ENCODE data around the gene TRAF4. TPM values are rescaled to one million over a fixed set of nuclear protein-coding genes. Genes with fewer than 3 reads are reported as not detected.

Gene TRAF4
- total RNA-seq, 1 experiment from 2014 or later = 104 TPM

- POLR2A ChIA-PET (ENCODE audit: unreplicated experiment) = interaction anchor here (0.5 kb wide), 1 partner anchor 103 kb away, joined by 6 read pairs; no protein-coding TSS in a partner anchor
- DNase-seq (no peak), ATAC-seq (no peak)
- no peak overlapping the region for H3K4me3 ChIP-seq (ENCODE audit: low read length)
- H3K9me3 ChIP-seq (ENCODE audit: low read length) = no peaks in the 10 kb centered on the region
- intact Hi-C loops (cut with micrococcal nuclease) = loop anchor here (5.0 kb wide), 1 partner anchor 44 kb away; no protein-coding TSS in a partner anchor
- peaks cover 10% of the 10 kb centered on the region for H3K36me3 ChIP-seq (ENCODE audit: low read depth, low read length)
- no peaks in the 10 kb centered on the region for H3K27me3 ChIP-seq (ENCODE audit: low read length)
- peaks cover 6% of the 10 kb centered on the region; the same call in 1 of the 2 replicates for H3K79me2 ChIP-seq (ENCODE audit: low read length)
- CTCF ChIA-PET = interaction anchor here (0.6 to 1.6 kb wide), 8 partner anchors 36 to 155 kb away, joined by 3 to 15 read pairs (median 8); partner anchors contain the start of genes FAM222B and TLCD1
- no peaks in the 10 kb centered on the region for H3K9me2 ChIP-seq (replicated peaks; ENCODE audit: low read length)
- no peak overlapping the region for H3K4me2 ChIP-seq (ENCODE audit: low read length)
- H3F3A ChIP-seq (ENCODE audit: low read length, unreplicated experiment) = no peaks in the 10 kb centered on the region
- TF ChIP-seq EZH2 (IDR thresholded peaks at IDR 0.05; ENCODE audit: low read length, unreplicated experiment) = no peak
- TF ChIP-seq EZH2phosphoT487 (IDR thresholded peaks at IDR 0.05; ENCODE audit: borderline replicate concordance, low read length) = no peak
- no peak for TF ChIP-seq CTCF (conservative IDR thresholded peaks at IDR 0.05; ENCODE audit: low read depth, low read length)
- H2AFZ ChIP-seq (ENCODE audit: low read length) = no peak overlapping the region
- BruUV-seq (replicated peaks) = no TSS peak
- peaks cover 14% of the 10 kb centered on the region for H3K4me1 ChIP-seq (ENCODE audit: insufficient read depth, low read length)
- H4K20me1 ChIP-seq (ENCODE audit: low read length) = no peaks in the 10 kb centered on the region
- H3K9ac ChIP-seq (ENCODE audit: low read length) = no peak overlapping the region
- H3K27ac ChIP-seq (ENCODE audit: low read length) = no peak overlapping the region
Measured at GRCh38 chr17:28763137-28763799, 19.5 kb downstream of the TRAF4 start.

GRCh38 chr17:28763804-28764266, 20.0 kb downstream of the TRAF4 start:
- POLR2A ChIA-PET (ENCODE audit: unreplicated experiment) = interaction anchor here (0.5 to 0.6 kb wide), 2 partner anchors 102 to 182 kb away, joined by 3 to 6 read pairs; no protein-coding TSS in a partner anchor
- DNase-seq (peak; percentile 85), ATAC-seq (no peak; the same call in 1 of the 2 replicates)
- Histone ChIP-seq H4K20me1 (ENCODE audit: low read length) (no peaks in the 10 kb centered on the region), H2AFZ (ENCODE audit: low read length) (no peak overlapping the region), H3F3A (ENCODE audit: low read length, unreplicated experiment) (no peaks in the 10 kb centered on the region), H3K79me2 (ENCODE audit: low read length) (peaks cover 6% of the 10 kb centered on the region; the same call in 1 of the 2 replicates), H3K27ac (ENCODE audit: low read length) (no peak overlapping the region), H3K27me3 (ENCODE audit: low read length) (no peaks in the 10 kb centered on the region), H3K9me2 (replicated peaks; ENCODE audit: low read length) (no peaks in the 10 kb centered on the region), H3K36me3 (ENCODE audit: low read depth, low read length) (peaks cover 10% of the 10 kb centered on the region), H3K4me1 (ENCODE audit: insufficient read depth, low read length) (peaks cover 14% of the 10 kb centered on the region), H3K4me3 (ENCODE audit: low read length) (no peak overlapping the region), H3K4me2 (ENCODE audit: low read length) (no peak overlapping the region), H3K9ac (ENCODE audit: low read length) (no peak overlapping the region), H3K9me3 (ENCODE audit: low read length) (no peaks in the 10 kb centered on the region)
- BruUV-seq (replicated peaks) = no TSS peak
- CTCF ChIA-PET = interaction anchor here (0.6 to 1.6 kb wide), 9 partner anchors 37 to 169 kb away, joined by 3 to 15 read pairs (median 7); partner anchors contain the start of genes FAM222B and TLCD1
- intact Hi-C loops (cut with micrococcal nuclease) = loop anchor here (5.0 kb wide), 1 partner anchor 43 kb away; no protein-coding TSS in a partner anchor
- TF ChIP-seq EZH2phosphoT487 (IDR thresholded peaks at IDR 0.05; ENCODE audit: borderline replicate concordance, low read length) (no peak), CTCF (conservative IDR thresholded peaks at IDR 0.05; ENCODE audit: low read depth, low read length) (peak; percentile 86)

DNA sequence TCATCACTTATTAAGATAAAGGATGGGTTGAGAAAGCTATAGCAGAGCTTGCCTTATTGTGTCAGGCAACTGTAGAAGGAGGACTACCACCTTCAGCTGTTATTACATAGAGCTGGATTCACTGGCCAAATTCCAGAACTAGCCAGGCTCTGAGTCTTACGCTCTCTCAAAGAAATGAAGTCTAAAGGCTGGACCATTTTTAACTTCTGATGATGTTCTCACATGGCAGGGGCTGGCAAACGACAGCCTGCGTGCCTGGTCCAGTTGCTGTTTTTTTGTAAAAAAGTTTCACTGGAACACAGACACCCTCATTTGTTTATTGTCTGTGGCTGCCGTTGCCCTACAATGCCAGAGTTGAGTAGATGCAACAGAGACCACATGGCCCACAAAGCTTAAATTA, 21.2 kb downstream of the TRAF4 start:
- no peak overlapping the region for H3K4me2 ChIP-seq (ENCODE audit: low read length)
- no peaks in the 10 kb centered on the region for H4K20me1 ChIP-seq (ENCODE audit: low read length)
- intact Hi-C loops (cut with micrococcal nuclease) = no loop called here
- POLR2A ChIA-PET (ENCODE audit: unreplicated experiment) = no interaction called here
- no peaks in the 10 kb centered on the region for H3F3A ChIP-seq (ENCODE audit: low read length, unreplicated experiment)
- H3K4me1 ChIP-seq (ENCODE audit: insufficient read depth, low read length) = peaks cover 14% of the 10 kb centered on the region
- no peaks in the 10 kb centered on the region for H3K9me2 ChIP-seq (replicated peaks; ENCODE audit: low read length)
- H3K9ac ChIP-seq (ENCODE audit: low read length) = no peak overlapping the region
- CTCF ChIA-PET = no interaction called here
- no peak overlapping the region for H3K27ac ChIP-seq (ENCODE audit: low read length)
- no peak overlapping the region for H3K4me3 ChIP-seq (ENCODE audit: low read length)
- H3K27me3 ChIP-seq (ENCODE audit: low read length) = no peaks in the 10 kb centered on the region
- H3K36me3 ChIP-seq (ENCODE audit: low read depth, low read length) = peaks cover 5% of the 10 kb centered on the region; the same call in 1 of the 2 replicates
- ATAC-seq (no peak), DNase-seq (no peak)
- H3K79me2 ChIP-seq (ENCODE audit: low read length) = peaks cover 6% of the 10 kb centered on the region; the same call in 1 of the 2 replicates
- no TSS peak for BruUV-seq (replicated peaks)
- H3K9me3 ChIP-seq (ENCODE audit: low read length) = no peaks in the 10 kb centered on the region
- no peak for TF ChIP-seq CTCF (conservative IDR thresholded peaks at IDR 0.05; ENCODE audit: low read depth, low read length)
- TF ChIP-seq EZH2phosphoT487 (IDR thresholded peaks at IDR 0.05; ENCODE audit: borderline replicate concordance, low read length) = no peak
- no peak for TF ChIP-seq EZH2 (IDR thresholded peaks at IDR 0.05; ENCODE audit: low read length, unreplicated experiment)
- H2AFZ ChIP-seq (ENCODE audit: low read length) = no peak overlapping the region

Measured in PC-3 (cell line).